ENCODE measurements around the gene MFAP2. TPM values are rescaled to one million over a fixed set of nuclear protein-coding genes. Genes with fewer than 3 reads are reported as not detected.

Gene MFAP2
- total RNA-seq, 1 donor from 2014 or later, result 25.6 TPM

- no peak for DNase-seq (ENCODE audit: low read depth in 2 of 2)
These were observed 27.9 kb upstream of the MFAP2 start for GRCh38 chr1:17008208-17008855.

- DNase-seq (ENCODE audit: low read depth in 2 of 2), result no peak
These were observed 26.7 kb upstream of the MFAP2 start for GRCh38 chr1:17007121-17007520.

GRCh38 chr1:17005365-17005740 lies 24.9 kb upstream of the MFAP2 start:
- DNase-seq (ENCODE audit: low read depth in 2 of 2), result no peak

GRCh38 chr1:17004466-17005364 lies 24.3 kb upstream of the MFAP2 start:
- DNase-seq (ENCODE audit: low read depth in 2 of 2), result no peak

DNA sequence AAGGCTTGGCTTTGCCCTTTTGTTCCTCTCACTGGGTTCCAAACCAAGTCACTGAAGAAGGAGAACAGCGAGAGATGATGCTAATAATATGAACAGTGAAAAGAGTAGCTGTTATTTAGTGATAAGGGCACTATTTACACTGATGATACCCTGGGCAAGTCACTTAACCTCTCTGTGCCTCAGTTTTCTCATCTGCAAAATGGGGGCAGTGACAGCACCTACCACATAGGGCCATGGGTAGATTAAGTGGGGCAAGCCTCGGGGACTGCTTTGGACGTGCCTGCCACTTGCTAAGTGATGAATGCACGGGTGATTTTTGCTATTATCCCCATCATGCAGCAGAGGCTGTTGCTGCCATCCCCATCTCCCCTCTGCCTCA lies 22.1 kb upstream of the MFAP2 start:
- no peak for DNase-seq (ENCODE audit: low read depth in 2 of 2)

GRCh38 chr1:17001760-17002523 lies 21.5 kb upstream of the MFAP2 start:
- DNase-seq (ENCODE audit: low read depth in 2 of 2), result no peak

DNA sequence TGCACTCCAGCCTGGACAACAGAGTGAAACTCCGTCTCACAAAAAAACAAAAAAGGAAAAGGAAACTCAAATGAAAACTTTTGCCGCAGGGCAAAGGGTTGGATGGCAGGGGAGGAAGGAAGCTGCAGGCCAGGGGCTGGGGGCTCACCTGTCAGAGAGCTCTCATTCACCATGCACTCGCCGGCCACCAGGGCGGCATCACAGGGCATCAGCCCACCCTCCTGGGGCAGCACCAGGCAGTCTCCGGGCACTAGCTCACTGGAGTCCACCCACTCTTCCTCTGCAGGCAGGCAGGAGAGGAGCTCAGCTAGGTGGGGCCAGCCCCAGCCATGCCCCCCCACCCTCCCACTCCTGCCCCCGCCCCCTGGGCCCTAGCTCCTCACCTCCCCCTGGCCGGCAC lies 19.4 kb upstream of the MFAP2 start:
- no peak for DNase-seq (ENCODE audit: low read depth in 2 of 2)

DNA sequence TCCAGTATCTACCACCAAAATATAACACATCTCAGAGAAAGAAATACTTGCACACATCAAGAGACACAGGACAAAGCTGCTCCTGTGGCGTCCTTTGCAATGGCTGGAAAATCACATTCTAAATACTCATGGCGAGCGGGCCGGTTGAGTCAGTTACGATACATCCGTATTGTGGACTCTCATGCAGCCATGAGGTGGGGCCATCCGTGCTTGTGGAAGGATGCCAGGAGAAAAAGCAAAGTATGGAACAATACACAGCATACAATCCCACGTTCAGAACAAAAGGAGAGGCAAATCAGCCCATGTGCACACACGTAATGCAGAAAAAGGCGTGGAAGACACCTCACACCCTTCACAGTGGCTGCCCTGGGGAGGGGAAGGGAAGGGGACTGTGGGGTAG lies 18.2 kb upstream of the MFAP2 start:
- DNase-seq (ENCODE audit: low read depth in 2 of 2), result peak; percentile 34 to 53

DNA sequence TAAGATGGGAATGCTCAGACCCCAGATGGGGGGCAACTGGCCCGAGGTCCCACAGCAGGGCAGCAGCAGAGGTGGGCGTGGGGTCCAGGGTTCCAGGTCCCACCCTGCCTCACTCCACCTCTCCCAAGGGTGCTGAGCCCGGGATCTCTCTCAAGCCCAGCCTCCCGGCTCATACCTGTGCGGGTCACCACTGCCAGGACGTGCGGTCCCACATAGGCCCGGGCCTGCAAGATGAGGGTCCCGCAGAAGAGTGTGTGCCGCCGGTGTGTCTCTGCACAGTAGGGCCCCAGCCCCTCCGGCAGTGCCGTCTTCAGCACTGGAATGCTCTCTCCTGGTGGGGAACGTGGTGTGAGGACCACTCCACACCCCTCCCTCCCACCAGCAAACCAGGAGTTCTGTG lies 16.4 kb upstream of the MFAP2 start:
- no peak for DNase-seq (ENCODE audit: low read depth in 2 of 2)

- no peak for DNase-seq (ENCODE audit: low read depth in 2 of 2)
These were observed 13.2 kb upstream of the MFAP2 start for GRCh38 chr1:16993521-16994038.

GRCh38 chr1:16992675-16993074 lies 12.3 kb upstream of the MFAP2 start:
- no peak for DNase-seq (ENCODE audit: low read depth in 2 of 2)

- DNase-seq (ENCODE audit: low read depth in 2 of 2), result no peak
These were observed 11.7 kb upstream of the MFAP2 start for GRCh38 chr1:16992102-16992501.

DNA sequence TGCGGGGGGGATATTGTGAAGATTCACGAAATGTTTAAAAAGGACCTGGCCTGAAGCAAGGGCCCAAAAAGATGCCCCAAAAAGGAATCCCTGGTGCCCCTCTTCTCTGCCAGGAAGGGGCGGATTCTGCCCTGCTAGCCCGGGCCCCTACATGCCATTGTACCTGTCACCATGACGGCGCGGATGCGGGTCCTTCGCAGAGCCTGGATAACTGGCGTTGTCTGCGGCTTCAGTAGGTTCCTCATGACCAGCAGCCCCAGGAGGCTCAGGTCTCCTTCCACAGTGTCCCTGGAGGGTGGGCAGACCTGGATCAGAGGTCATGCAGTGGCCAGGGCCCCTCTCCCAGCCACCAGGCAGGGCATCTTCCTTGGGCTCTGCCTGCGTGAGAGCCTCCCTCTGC lies 11.2 kb upstream of the MFAP2 start:
- no peak for DNase-seq (ENCODE audit: low read depth in 2 of 2)

DNA sequence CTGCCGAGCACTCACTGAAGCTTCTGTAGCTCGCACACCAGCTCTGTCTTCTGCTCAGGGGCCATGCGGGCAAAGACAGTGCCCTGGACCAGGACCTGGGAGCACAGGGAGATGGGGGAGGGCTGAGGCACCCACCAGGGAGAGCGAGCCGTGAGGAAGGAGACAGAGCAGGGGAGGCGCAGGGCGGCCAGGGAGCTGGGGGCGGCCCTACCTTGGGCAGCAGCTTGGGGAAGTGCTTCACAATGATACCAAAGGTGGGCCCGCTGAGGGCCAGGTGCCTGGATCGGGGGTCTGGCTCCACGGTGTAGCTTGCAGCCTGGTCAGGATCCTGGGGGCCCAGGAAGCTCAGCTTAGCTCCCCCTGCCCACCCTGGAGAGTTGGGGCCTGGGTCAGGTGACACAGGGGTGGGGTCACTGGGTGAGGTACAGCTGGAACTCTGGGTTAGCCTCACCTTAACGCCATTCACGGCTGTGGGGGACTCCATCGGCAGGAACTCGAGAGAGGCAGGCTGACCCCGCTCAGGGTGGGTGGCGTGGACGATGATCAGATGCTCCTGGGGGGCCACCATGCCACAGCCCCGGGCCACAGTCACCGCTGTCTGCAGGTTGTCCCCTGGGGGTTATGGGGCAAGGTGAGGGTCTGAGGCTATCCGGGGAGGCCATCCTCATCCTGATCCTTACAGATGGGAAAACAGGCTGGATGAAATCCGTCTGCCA lies 9.4 kb upstream of the MFAP2 start:
- DNase-seq (ENCODE audit: low read depth in 2 of 2), result no peak

DNA sequence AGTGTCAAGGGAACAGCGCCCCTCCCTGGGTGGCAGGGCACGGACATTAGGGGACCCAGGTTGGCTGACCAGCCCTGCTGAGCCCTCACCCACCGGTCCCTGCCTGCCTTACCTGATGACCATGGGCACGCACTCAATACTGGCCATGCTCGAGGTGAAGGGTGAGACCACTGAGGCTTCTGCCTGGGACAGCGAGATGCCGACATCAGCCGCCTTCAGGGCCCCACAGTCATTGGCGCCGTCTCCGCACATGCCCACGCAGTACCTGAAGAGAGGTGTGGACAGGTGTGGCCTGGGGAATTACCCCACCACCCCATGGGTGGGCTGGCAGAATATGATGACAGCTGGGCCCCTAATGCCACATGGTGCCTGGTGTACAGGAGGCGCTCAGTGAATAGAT lies 7.8 kb upstream of the MFAP2 start:
- DNase-seq (ENCODE audit: low read depth in 2 of 2), result no peak

- DNase-seq (ENCODE audit: low read depth in 2 of 2), result no peak
These were observed 6.5 kb upstream of the MFAP2 start for GRCh38 chr1:16986962-16987361.

DNA sequence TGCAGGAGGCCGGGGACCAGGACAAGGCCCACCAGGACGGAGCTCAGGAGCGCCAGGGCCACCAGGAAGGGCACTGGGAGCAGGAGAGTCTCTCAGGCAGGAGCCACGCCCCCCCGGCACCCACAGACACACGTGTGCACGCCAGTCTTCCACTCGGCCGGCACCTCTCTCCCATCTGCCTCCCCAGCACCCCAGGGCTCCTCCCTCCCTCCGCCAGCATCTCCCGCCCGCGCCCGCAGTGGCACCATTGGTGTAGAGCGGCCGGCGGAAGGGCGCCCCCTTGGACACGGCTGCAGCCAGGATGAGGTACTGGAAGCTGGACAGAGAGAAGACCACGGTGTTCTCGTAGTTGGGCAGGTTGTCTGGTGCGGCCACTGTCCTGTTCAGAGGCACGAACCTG lies 6.1 kb upstream of the MFAP2 start:
- DNase-seq (ENCODE audit: low read depth in 2 of 2), result no peak

DNA sequence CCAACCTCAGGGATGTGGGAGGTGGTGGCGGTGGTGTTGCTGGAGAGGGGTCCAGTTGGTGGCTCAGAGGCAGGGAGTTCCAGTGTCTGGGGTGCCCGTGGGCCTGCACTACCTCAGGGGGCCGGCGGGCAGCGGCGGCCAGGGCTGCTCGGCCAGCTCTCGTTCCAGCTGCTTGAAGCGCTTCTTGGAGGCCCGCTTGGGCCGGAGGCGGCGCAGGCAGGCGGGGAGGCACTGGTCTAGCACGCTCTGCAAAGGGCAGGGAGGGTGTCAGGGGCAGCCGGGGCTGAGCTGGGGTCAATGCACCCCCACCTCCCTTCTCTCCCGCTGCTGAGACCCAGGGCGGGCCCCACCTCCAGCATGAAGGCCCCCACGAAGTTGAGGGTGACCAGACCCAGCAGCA lies 5.7 kb upstream of the MFAP2 start:
- DNase-seq (ENCODE audit: low read depth in 2 of 2), result no peak

DNA sequence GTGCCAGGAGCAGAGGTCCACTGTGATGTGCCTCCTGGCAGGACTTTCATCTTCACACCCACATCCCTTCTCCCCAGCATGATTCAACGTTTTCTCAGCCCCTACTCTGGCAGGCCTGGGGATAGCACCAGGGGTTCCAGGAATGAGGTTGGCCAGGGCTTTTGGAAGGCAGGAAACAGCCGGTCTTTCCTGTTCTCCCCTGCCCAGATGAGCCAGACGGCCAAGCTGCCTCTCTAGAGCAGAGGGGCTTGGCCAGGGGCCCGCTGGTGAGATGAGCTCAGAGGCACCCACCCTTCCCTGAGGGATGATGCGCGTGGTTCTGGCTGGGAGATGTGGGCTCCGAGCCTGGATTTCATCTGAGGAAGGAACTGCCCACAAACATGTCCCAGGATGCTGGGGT lies 4.3 kb upstream of the MFAP2 start:
- DNase-seq (ENCODE audit: low read depth in 2 of 2), result peak; percentile 92 to 93

GRCh38 chr1:16983649-16984048 lies 3.2 kb upstream of the MFAP2 start:
- DNase-seq (ENCODE audit: low read depth in 2 of 2), result no peak

- no peak for DNase-seq (ENCODE audit: low read depth in 2 of 2)
These were observed 2.5 kb upstream of the MFAP2 start for GRCh38 chr1:16982902-16983301.
